Epidermal melanocyte (primary cell): ENCODE results near the gene FFAR3.
"Not testable (repeated sequence)": the region's sequence is repeated elsewhere in the genome, so short reads cannot be mapped to it uniquely, and the experiment has no call there.

Experiments used
- DNase-seq: peaks from one replicate; pipeline ENCODE4 v3.0.0; 2011; ENCODE audit warnings: low spot score; ENCODE audit not compliant: insufficient read length

The FFAR3 gene

GRCh38 chr19:35375505-35376307 lies 17.4 kb downstream of the FFAR3 start:
- DNase-seq: no peak

GRCh38 chr19:35377656-35378055 lies 19.4 kb downstream of the FFAR3 start:
- DNase-seq: no peak

GRCh38 chr19:35378356-35378755 lies 20.1 kb downstream of the FFAR3 start:
- no peak for DNase-seq

- not testable (repeated sequence) for DNase-seq
These were observed 21.3 kb downstream of the FFAR3 start for GRCh38 chr19:35379545-35379944.

GRCh38 chr19:35379992-35380391 lies 21.7 kb downstream of the FFAR3 start:
- no peak for DNase-seq

- no peak for DNase-seq
These were observed 22.3 kb downstream of the FFAR3 start for GRCh38 chr19:35380450-35381124.

GRCh38 chr19:35381318-35381717 lies 23.1 kb downstream of the FFAR3 start:
- DNase-seq: no peak

- no peak for DNase-seq
These were observed 23.7 kb downstream of the FFAR3 start for GRCh38 chr19:35381926-35382325.

- DNase-seq: no peak
These were observed 25.3 kb downstream of the FFAR3 start for GRCh38 chr19:35383536-35383935.

GRCh38 chr19:35388277-35389054 lies 30.2 kb downstream of the FFAR3 start:
- no peak for DNase-seq

- no peak for DNase-seq
These were observed 31.1 kb downstream of the FFAR3 start for GRCh38 chr19:35389192-35389861.

GRCh38 chr19:35392742-35393715 lies 34.8 kb downstream of the FFAR3 start:
- no peak for DNase-seq

- DNase-seq: no peak
These were observed 37.3 kb downstream of the FFAR3 start for GRCh38 chr19:35395382-35396199.

GRCh38 chr19:35396240-35396885 lies 38.1 kb downstream of the FFAR3 start:
- DNase-seq: no peak

GRCh38 chr19:35397064-35397463 lies 38.8 kb downstream of the FFAR3 start:
- DNase-seq: no peak

- no peak for DNase-seq
These were observed 40.3 kb downstream of the FFAR3 start for GRCh38 chr19:35398570-35398969.

- DNase-seq: no peak
These were observed 41.0 kb downstream of the FFAR3 start for GRCh38 chr19:35399231-35399630.

- no peak for DNase-seq
These were observed 41.9 kb downstream of the FFAR3 start for GRCh38 chr19:35399948-35400772.
